Activated T-cell treated with anti-CD3 and anti-CD28 coated beads, Interleukin-2, amount 50 U/mL, for 1 hour (primary cell): ENCODE measurements around the gene MEF2C.
"Not testable (repeated sequence)": the region's sequence is repeated elsewhere in the genome, so short reads cannot be mapped to it uniquely, and the experiment has no call there.

Experiments used
- DNase-seq: peaks from one replicate; pipeline ENCODE4 v3.0.0-alpha.2; 2020

Gene MEF2C

GRCh38 chr5:88793797-88794196 is 89.2 kb downstream of the MEF2C start:
- not testable (repeated sequence) for DNase-seq

GRCh38 chr5:88792144-88792840 is 90.7 kb downstream of the MEF2C start:
- no peak for DNase-seq

- DNase-seq: no peak
Observed at GRCh38 chr5:88787856-88788255, 95.1 kb downstream of the MEF2C start.

- no peak for DNase-seq
Observed at GRCh38 chr5:88786789-88787188, 96.2 kb downstream of the MEF2C start.

- DNase-seq: no peak
Observed at GRCh38 chr5:88785746-88786565, 97.0 kb downstream of the MEF2C start.

GRCh38 chr5:88782571-88782970 is 100.4 kb downstream of the MEF2C start:
- no peak for DNase-seq

- DNase-seq: no peak
Observed at GRCh38 chr5:88780736-88781135, 102.2 kb downstream of the MEF2C start.

- no peak for DNase-seq
Observed at GRCh38 chr5:88778736-88779135, 104.2 kb downstream of the MEF2C start.

- no peak for DNase-seq
Observed at GRCh38 chr5:88776692-88777091, 106.3 kb downstream of the MEF2C start.

GRCh38 chr5:88772831-88773230 is 110.2 kb downstream of the MEF2C start:
- DNase-seq: no peak

GRCh38 chr5:88772047-88772446 is 110.9 kb downstream of the MEF2C start:
- DNase-seq: no peak

GRCh38 chr5:88770276-88771257 is 112.4 kb downstream of the MEF2C start:
- DNase-seq: no peak

- DNase-seq: no peak
Observed at GRCh38 chr5:88769165-88769564, 113.8 kb downstream of the MEF2C start.

GRCh38 chr5:88768411-88768810 is 114.6 kb downstream of the MEF2C start:
- DNase-seq: no peak

- DNase-seq: no peak
Observed at GRCh38 chr5:88765798-88766197, 117.2 kb downstream of the MEF2C start.

GRCh38 chr5:88765171-88765570 is 117.8 kb downstream of the MEF2C start:
- DNase-seq: no peak

GRCh38 chr5:88761939-88762338 is 121.0 kb downstream of the MEF2C start:
- DNase-seq: no peak

- DNase-seq: no peak
Observed at GRCh38 chr5:88761269-88761850, 121.6 kb downstream of the MEF2C start.

GRCh38 chr5:88760527-88760926 is 122.5 kb downstream of the MEF2C start:
- no peak for DNase-seq

- no peak for DNase-seq
Observed at GRCh38 chr5:88758591-88758990, 124.4 kb downstream of the MEF2C start.

GRCh38 chr5:88758184-88758583 is 124.8 kb downstream of the MEF2C start:
- DNase-seq: no peak

- DNase-seq: no peak
Observed at GRCh38 chr5:88756953-88757352, 126.0 kb downstream of the MEF2C start.

GRCh38 chr5:88748666-88749065 is 134.3 kb downstream of the MEF2C start:
- no peak for DNase-seq
